Esophagus squamous epithelium (tissue), 5 donors: Measurements from ENCODE around the gene SOX11. TPM values are rescaled to one million over a fixed set of nuclear protein-coding genes. Genes with fewer than 3 reads are reported as not detected.

ENCODE experiments used
- DNase-seq: peaks from one replicate; lab custom pipeline; 2025; lab: John Stamatoyannopoulos, UW
- H3K27ac ChIP-seq, 4 donors: fragments of 200-600 bp; sonication (generic); one replicate each; pipeline ENCODE4 v1.5.1; 2016 to 2019; ENCODE audit warnings: mild to moderate bottlenecking in 1 of 4
- H3K27me3 ChIP-seq, 4 donors: fragments of 200-600 bp; sonication (generic); 1 replicate in 3 of 4; 2 replicates in 1 of 4; pipeline versions ENCODE4 v1.5.1 to v1.6.0; 2017 to 2021; ENCODE audit warnings: antibody characterized with exemption in 1 of 4
- H3K36me3 ChIP-seq, 3 donors: fragments of 200-600 bp; sonication (generic); one replicate each; pipeline ENCODE4 v1.5.1; 2016 to 2019
- H3K4me1 ChIP-seq, 3 donors: fragments of 200-600 bp; sonication (generic); one replicate each; pipeline ENCODE4 v1.5.1; 2017 to 2019
- H3K4me3 ChIP-seq, 4 donors: fragments of 200-600 bp; sonication (generic); 1 replicate in 3 of 4; 2 replicates in 1 of 4; pipeline ENCODE4 v1.5.1; 2016 to 2019; ENCODE audit warnings: mild to moderate bottlenecking in 2 of 4, moderate library complexity in 1 of 4
- H3K9me3 ChIP-seq, 3 donors: fragments of 200-600 bp; sonication (generic); one replicate each; pipeline ENCODE4 v1.5.1; 2016 to 2019
- POLR2A ChIP-seq, 4 donors: fragments of 450-650 bp; IDR thresholded peaks; one replicate each; pipeline ENCODE4 v1.6.1; 2017; ENCODE audit warnings: antibody characterized with exemption in 4 of 4, mild to moderate bottlenecking in 4 of 4, moderate library complexity in 3 of 4
- WGBS, 2 donors: methylation state at CpG; one replicate each; pipeline ENCODE4 v1.1.5; 2018; 5-methylcytosine and 5-hydroxymethylcytosine counted together
- intact Hi-C: fragments of 100-400 bp; cut with DNase I; formaldehyde crosslinking; loops from one replicate; pipeline ENCODE4 v1.15.0; 2022
- total RNA-seq, 4 donors: library from RNA; depleted of rRNA; stranded (reverse); fragments of >200 nt; gene quantifications; one replicate each; pipeline ENCODE4 v1.1.0, GENCODE V29; 2016
- TF ChIP-seq, protein P1 (sequence below), 6 experiments: fragments of 450-650 bp in 4 of 6; fragments of 200-600 bp in 2 of 6; sonication (generic) in 2 of 6; IDR thresholded peaks; one replicate each; pipeline ENCODE4 v1.5.1; 2016 to 2019; ENCODE audit warnings: antibody characterized with exemption in 6 of 6, mild to moderate bottlenecking in 4 of 6, moderate library complexity in 4 of 6
- donor health status: DM: yes; HTN: yes; CAD: no.

SOX11 gene
- total RNA-seq, 4 donors from 2014 or later = not detected

DNA sequence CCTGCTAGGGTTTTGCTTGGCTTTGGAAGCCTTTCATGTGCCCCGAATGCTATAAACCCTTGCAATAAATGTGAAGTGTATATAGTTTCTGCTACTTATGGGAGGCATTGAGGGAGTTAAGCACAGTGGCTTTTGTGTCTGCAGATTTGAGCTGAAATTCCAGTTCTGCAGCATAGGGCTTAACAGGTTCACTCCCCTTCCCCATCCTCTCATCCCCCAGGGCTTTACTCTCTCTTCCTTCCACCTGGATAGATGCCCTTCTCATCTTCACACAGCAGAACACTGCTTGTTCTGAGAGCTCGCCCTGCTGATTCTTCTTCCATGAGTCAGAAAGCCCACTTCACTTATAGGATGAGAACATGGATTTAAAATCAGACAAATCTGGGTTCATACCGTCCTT lies 37.2 kb downstream of the SOX11 start:
- no peak for DNase-seq
- Histone ChIP-seq H3K4me1 (no peaks in the 10 kb centered on the region), H3K36me3 (no peaks in the 10 kb centered on the region), H3K9me3 (no peaks in the 10 kb centered on the region), H3K27ac (no peak overlapping the region), H3K27me3 (no peaks in the 10 kb centered on the region), H3K4me3 (no peak overlapping the region)
- intact Hi-C loops = no loop called here
- TF ChIP-seq, protein P1, sequence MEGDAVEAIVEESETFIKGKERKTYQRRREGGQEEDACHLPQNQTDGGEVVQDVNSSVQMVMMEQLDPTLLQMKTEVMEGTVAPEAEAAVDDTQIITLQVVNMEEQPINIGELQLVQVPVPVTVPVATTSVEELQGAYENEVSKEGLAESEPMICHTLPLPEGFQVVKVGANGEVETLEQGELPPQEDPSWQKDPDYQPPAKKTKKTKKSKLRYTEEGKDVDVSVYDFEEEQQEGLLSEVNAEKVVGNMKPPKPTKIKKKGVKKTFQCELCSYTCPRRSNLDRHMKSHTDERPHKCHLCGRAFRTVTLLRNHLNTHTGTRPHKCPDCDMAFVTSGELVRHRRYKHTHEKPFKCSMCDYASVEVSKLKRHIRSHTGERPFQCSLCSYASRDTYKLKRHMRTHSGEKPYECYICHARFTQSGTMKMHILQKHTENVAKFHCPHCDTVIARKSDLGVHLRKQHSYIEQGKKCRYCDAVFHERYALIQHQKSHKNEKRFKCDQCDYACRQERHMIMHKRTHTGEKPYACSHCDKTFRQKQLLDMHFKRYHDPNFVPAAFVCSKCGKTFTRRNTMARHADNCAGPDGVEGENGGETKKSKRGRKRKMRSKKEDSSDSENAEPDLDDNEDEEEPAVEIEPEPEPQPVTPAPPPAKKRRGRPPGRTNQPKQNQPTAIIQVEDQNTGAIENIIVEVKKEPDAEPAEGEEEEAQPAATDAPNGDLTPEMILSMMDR (IDR thresholded peaks at IDR 0.05) = no peak
- 50 to 68% methylated on average over 2 to 3 of the region's 3 CpGs for WGBS, 2 donors

DNA sequence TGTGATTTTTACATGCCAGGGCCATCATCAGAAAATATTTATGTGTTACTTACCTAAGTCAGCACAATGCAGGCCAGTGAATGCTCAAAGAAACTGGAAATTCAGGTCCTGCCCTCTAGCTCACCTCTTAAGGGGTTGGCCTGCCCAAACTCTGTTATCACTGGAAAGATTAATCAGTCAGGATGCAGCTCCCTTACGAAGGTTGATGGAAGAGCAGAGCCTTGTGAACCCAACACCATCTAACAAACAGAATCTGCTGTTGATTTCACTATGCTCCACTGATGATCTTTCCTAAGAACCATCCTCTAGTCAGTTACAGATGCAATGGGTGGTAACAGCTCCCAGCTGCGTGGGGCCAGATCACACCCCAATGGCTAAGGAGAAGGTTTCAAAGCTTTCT lies 38.2 kb downstream of the SOX11 start:
- Histone ChIP-seq H3K27me3 (no peaks in the 10 kb centered on the region), H3K36me3 (no peaks in the 10 kb centered on the region), H3K4me1 (no peaks in the 10 kb centered on the region), H3K27ac (no peak overlapping the region), H3K9me3 (no peaks in the 10 kb centered on the region), H3K4me3 (no peak overlapping the region)
- WGBS, 2 donors = 35 to 60% methylated on average over 2 of the region's 2 CpGs
- no peak for DNase-seq
- intact Hi-C loops = no loop called here
- TF ChIP-seq, protein P1 (IDR thresholded peaks at IDR 0.05) = no peak
- no peak for TF ChIP-seq POLR2A (IDR thresholded peaks at IDR 0.05)

DNA sequence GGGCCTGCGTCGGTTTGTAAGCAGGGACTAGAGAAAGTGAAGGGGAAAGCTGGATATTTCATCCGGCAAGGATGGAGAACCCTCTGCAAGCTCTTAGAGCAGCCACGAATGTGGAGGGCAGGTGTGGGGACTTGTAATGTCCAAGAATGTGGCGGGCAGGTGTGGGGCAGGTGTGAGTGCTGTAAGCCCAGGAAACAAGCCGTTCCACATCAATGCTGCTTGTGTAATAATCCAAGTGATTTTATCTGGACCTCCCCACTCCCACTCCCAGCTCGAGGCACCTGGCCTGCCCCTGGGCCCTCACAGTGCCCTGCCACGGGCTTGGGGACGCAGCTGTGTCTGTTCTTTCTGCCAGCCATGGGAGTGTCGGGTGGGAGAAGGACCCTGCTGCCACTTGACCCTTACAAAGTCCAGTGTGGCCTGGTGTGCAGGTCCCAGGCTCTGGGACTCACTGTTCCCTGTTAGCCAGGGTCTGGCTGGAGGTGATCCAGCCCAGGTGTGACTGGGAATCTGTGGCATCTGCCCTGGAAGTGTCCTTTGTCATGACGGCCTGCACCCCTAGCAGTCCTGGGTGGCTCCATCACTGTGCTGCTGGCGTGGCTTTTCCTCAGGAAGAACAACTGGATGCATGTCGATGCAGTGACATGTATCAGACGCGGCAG lies 42.8 kb downstream of the SOX11 start:
- intact Hi-C loops = no loop called here
- DNase-seq = no peak
- TF ChIP-seq, protein P1 (IDR thresholded peaks at IDR 0.05) = no peak
- TF ChIP-seq POLR2A (IDR thresholded peaks at IDR 0.05) = no peak
- Histone ChIP-seq H3K9me3 (no peaks in the 10 kb centered on the region), H3K27ac (no peak overlapping the region), H3K4me3 (no peak overlapping the region), H3K36me3 (no peaks in the 10 kb centered on the region), H3K4me1 (no peaks in the 10 kb centered on the region), H3K27me3 (no peaks in the 10 kb centered on the region)
- WGBS, 2 donors = 57 to 85% methylated on average over 8 to 11 of the region's 15 CpGs

DNA sequence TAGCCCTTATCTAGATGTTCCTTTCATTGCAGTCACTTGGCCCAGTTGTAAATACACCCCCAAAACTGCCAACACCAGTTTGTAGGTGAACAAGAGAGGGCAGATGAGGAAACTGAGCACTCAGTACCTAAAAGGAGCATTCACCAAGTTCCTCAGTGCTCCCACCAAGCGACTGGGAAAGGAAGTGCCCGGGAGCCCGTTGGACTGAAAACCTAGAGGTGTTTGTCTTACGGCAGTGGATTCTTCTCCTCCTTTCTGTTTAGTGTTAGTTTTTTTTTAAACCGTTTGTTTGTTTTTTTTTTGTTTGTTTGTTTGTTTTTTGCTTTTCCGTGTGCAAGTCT lies 43.3 kb downstream of the SOX11 start:
- Histone ChIP-seq H3K27ac (no peak overlapping the region), H3K36me3 (no peaks in the 10 kb centered on the region), H3K4me3 (no peak overlapping the region), H3K4me1 (no peaks in the 10 kb centered on the region), H3K27me3 (no peaks in the 10 kb centered on the region), H3K9me3 (no peaks in the 10 kb centered on the region)
- WGBS, 2 donors = 72 to 86% methylated on average over 6 of the region's 6 CpGs
- TF ChIP-seq, protein P1 (IDR thresholded peaks at IDR 0.05) = no peak
- TF ChIP-seq POLR2A (IDR thresholded peaks at IDR 0.05) = no peak
- intact Hi-C loops = no loop called here
- no peak for DNase-seq

DNA sequence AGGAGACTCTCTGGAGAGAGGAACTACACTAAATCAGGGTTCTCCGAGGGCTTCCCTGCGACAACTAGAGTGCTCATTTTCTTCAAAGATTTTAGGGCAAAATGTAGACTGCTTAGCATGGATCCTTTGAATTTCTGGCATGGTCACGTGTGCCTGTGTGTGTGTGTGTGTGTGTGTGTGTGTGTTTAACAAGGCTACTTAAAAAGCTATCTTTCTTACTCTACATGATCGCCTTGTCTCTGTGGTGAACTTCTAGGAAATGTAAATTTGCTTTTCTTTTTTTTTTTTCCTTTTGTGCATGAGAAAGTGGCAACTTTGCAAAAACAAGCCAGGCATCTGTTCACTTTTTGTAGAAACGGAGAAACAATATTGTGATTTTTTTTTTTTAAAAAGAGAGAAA lies 43.9 kb downstream of the SOX11 start:
- no peaks in the 10 kb centered on the region for H3K36me3 ChIP-seq
- intact Hi-C loops = no loop called here
- no peaks in the 10 kb centered on the region for H3K4me1 ChIP-seq
- no peak for DNase-seq
- H3K27me3 ChIP-seq = no peaks in the 10 kb centered on the region
- no peaks in the 10 kb centered on the region for H3K9me3 ChIP-seq
- no peak overlapping the region for H3K27ac ChIP-seq
- TF ChIP-seq, protein P1 (IDR thresholded peaks at IDR 0.05) = no peak
- TF ChIP-seq POLR2A (IDR thresholded peaks at IDR 0.05) = no peak
- WGBS, 2 donors = 53% methylated on average over 5 of the region's 5 CpGs
- H3K4me3 ChIP-seq = no peak overlapping the region
